ENCODE results near the gene DZANK1. TPM values are rescaled to one million over a fixed set of nuclear protein-coding genes. Genes with fewer than 3 reads are reported as not detected.

DZANK1 gene
- polyA plus RNA-seq, 1 of the 3 experiments (the other 2 are of a cell fraction), result 3.3 TPM

DNA sequence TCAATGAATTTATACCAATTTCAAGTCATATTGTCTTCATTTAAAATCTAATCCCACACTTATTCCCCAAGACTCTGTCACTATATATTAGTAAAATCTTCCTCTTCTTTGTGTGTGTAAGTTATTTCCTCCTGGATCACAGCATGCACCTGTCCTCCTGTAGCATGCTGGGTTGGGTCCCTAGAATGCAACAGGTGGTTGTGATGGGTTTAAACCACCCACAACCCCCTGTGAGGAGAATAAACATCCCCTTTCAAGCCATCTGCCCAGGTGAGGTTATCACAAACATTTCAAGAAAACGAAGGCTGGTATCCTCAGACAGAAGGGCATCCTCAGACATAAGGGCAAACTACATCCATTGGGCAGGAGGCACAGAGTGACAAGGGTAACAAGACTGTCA lies 26.4 kb downstream of the DZANK1 start:
- no peak overlapping the region for H3K4me3 ChIP-seq (ENCODE audit: low read depth in 2 of 2, low read length in 1 of 2)
- TF ChIP-seq NRF1 (IDR thresholded peaks at IDR 0.05; ENCODE audit: low read depth, low read length), result no peak
- no peak for TF ChIP-seq EP300 (IDR thresholded peaks at IDR 0.05; ENCODE audit: borderline replicate concordance in 1 of 2, low read depth in 1 of 2, low read length in 1 of 2)
- TF ChIP-seq, protein P1, sequence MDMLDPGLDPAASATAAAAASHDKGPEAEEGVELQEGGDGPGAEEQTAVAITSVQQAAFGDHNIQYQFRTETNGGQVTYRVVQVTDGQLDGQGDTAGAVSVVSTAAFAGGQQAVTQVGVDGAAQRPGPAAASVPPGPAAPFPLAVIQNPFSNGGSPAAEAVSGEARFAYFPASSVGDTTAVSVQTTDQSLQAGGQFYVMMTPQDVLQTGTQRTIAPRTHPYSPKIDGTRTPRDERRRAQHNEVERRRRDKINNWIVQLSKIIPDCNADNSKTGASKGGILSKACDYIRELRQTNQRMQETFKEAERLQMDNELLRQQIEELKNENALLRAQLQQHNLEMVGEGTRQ (IDR thresholded peaks at IDR 0.05; ENCODE audit: borderline replicate concordance, low read depth, low read length), result no peak
- TF ChIP-seq ELF1 (IDR thresholded peaks at IDR 0.05), result no peak
- TF ChIP-seq MXI1 (IDR thresholded peaks at IDR 0.05; ENCODE audit: low read depth, low read length), result no peak
- TF ChIP-seq, protein P2, sequence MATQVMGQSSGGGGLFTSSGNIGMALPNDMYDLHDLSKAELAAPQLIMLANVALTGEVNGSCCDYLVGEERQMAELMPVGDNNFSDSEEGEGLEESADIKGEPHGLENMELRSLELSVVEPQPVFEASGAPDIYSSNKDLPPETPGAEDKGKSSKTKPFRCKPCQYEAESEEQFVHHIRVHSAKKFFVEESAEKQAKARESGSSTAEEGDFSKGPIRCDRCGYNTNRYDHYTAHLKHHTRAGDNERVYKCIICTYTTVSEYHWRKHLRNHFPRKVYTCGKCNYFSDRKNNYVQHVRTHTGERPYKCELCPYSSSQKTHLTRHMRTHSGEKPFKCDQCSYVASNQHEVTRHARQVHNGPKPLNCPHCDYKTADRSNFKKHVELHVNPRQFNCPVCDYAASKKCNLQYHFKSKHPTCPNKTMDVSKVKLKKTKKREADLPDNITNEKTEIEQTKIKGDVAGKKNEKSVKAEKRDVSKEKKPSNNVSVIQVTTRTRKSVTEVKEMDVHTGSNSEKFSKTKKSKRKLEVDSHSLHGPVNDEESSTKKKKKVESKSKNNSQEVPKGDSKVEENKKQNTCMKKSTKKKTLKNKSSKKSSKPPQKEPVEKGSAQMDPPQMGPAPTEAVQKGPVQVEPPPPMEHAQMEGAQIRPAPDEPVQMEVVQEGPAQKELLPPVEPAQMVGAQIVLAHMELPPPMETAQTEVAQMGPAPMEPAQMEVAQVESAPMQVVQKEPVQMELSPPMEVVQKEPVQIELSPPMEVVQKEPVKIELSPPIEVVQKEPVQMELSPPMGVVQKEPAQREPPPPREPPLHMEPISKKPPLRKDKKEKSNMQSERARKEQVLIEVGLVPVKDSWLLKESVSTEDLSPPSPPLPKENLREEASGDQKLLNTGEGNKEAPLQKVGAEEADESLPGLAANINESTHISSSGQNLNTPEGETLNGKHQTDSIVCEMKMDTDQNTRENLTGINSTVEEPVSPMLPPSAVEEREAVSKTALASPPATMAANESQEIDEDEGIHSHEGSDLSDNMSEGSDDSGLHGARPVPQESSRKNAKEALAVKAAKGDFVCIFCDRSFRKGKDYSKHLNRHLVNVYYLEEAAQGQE (IDR thresholded peaks at IDR 0.05; ENCODE audit: low read depth, low read length), result no peak
- no peaks in the 10 kb centered on the region for H3K9me2 ChIP-seq
- no peaks in the 10 kb centered on the region for H3K9me3 ChIP-seq
- no peaks in the 10 kb centered on the region for H3K79me2 ChIP-seq (ENCODE audit: insufficient read depth)
- CTCF ChIA-PET, result no interaction called here
- H3K4me2 ChIP-seq, result no peak overlapping the region
- H3K9ac ChIP-seq, result no peak overlapping the region
- H3K4me1 ChIP-seq (ENCODE audit: control insufficient read depth in 1 of 2, insufficient read depth in 2 of 2, low read depth in 1 of 2, low read length in 1 of 2), result peaks cover 4 to 7% of the 10 kb centered on the region in 2 experiments; a peak in 2 of 4 replicates
- POLR2A ChIA-PET, result no interaction called here
- DNase-seq, result no peak
- H3K36me3 ChIP-seq (replicated peaks in 1 of 2; ENCODE audit: control insufficient read depth in 1 of 2, insufficient read depth in 2 of 2, low read length in 1 of 2), result peaks cover 0 to 4% of the 10 kb centered on the region in 2 experiments
- no peaks in the 10 kb centered on the region for H3K27me3 ChIP-seq (ENCODE audit: insufficient read depth)
- no peaks in the 10 kb centered on the region for H4K20me1 ChIP-seq (ENCODE audit: insufficient read depth)
- 78% methylated on average over 1 of the region's 1 CpG for WGBS (ENCODE audit: low lambda C conversion rate)
- no peak overlapping the region for H2AFZ ChIP-seq (ENCODE audit: low read depth)
- H3F3A ChIP-seq (replicated peaks; ENCODE audit: insufficient read depth), result no peaks in the 10 kb centered on the region
- H3K27ac ChIP-seq (ENCODE audit: low read depth in 2 of 2, low read length in 1 of 2), result no peak overlapping the region

DNA sequence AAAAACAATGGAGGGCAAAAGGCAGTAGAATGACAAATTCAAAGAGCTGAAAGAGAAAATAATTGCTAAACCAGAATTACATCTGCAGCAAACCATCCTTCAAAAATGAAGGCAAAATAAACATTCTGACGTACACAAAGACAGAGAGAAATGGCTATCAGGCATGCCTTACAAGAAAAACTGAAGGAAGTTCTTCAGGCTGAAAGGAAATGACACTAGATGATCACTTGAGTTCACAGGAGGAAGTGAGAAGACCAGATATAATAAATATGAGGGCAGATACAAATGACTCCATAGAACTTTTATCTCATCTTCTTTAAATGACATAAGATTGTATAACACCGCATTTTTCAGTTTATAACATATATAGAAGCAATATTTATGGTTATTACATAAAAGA lies 30.0 kb downstream of the DZANK1 start:
- H3K9ac ChIP-seq, result no peak overlapping the region
- no peaks in the 10 kb centered on the region for H3K4me1 ChIP-seq (ENCODE audit: control insufficient read depth in 1 of 2, insufficient read depth in 2 of 2, low read depth in 1 of 2, low read length in 1 of 2)
- CTCF ChIA-PET, result no interaction called here
- peaks cover 0 to 3% of the 10 kb centered on the region in 2 experiments for H3K36me3 ChIP-seq (replicated peaks in 1 of 2; ENCODE audit: control insufficient read depth in 1 of 2, insufficient read depth in 2 of 2, low read length in 1 of 2)
- no peaks in the 10 kb centered on the region for H3K9me2 ChIP-seq
- POLR2A ChIA-PET, result no interaction called here
- H3K4me2 ChIP-seq, result no peak overlapping the region
- H3K27me3 ChIP-seq (ENCODE audit: insufficient read depth), result no peaks in the 10 kb centered on the region
- DNase-seq, result no peak
- H3K4me3 ChIP-seq (ENCODE audit: low read depth in 2 of 2, low read length in 1 of 2), result no peak overlapping the region
- H3F3A ChIP-seq (replicated peaks; ENCODE audit: insufficient read depth), result no peaks in the 10 kb centered on the region
- H4K20me1 ChIP-seq (ENCODE audit: insufficient read depth), result no peaks in the 10 kb centered on the region
- no peaks in the 10 kb centered on the region for H3K79me2 ChIP-seq (ENCODE audit: insufficient read depth)
- no peak overlapping the region for H3K27ac ChIP-seq (ENCODE audit: low read depth in 2 of 2, low read length in 1 of 2)
- H2AFZ ChIP-seq (ENCODE audit: low read depth), result no peak overlapping the region
- no peak for TF ChIP-seq POLR2AphosphoS5 (IDR thresholded peaks at IDR 0.05; ENCODE audit: low read depth, low read length)
- no peak for TF ChIP-seq GATA2 (CRISPR knock-in tag; IDR thresholded peaks at IDR 0.05)
- TF ChIP-seq MXI1 (IDR thresholded peaks at IDR 0.05; ENCODE audit: low read depth, low read length), result no peak
- no peak for TF ChIP-seq JUND (IDR thresholded peaks at IDR 0.05)
- no peak for TF ChIP-seq TCF12 (IDR thresholded peaks at IDR 0.05)
- TF ChIP-seq RXRA (IDR thresholded peaks at IDR 0.05; ENCODE audit: borderline replicate concordance, low read depth), result no peak
- TF ChIP-seq CHD2 (IDR thresholded peaks at IDR 0.05; ENCODE audit: low read length, partially characterized antibody), result no peak
- TF ChIP-seq EZH2phosphoT487 (IDR thresholded peaks at IDR 0.05; ENCODE audit: borderline replicate concordance, low read depth), result no peak
- no peak for TF ChIP-seq YY1 (IDR thresholded peaks at IDR 0.05; ENCODE audit: low read depth)
- no peak for TF ChIP-seq SIN3A (IDR thresholded peaks at IDR 0.05; ENCODE audit: borderline replicate concordance, low read depth, low read length)
- TF ChIP-seq FOSL2 (IDR thresholded peaks at IDR 0.05; ENCODE audit: borderline replicate concordance, low read depth), result no peak
- TF ChIP-seq NFIC (IDR thresholded peaks at IDR 0.05; ENCODE audit: borderline replicate concordance), result no peak
- TF ChIP-seq, protein P3, sequence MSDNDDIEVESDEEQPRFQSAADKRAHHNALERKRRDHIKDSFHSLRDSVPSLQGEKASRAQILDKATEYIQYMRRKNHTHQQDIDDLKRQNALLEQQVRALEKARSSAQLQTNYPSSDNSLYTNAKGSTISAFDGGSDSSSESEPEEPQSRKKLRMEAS (IDR thresholded peaks at IDR 0.05; ENCODE audit: low read depth), result no peak
- no peaks in the 10 kb centered on the region for H3K9me3 ChIP-seq
- WGBS (ENCODE audit: low lambda C conversion rate), result 91% methylated on average over 2 of the region's 2 CpGs

All from SK-N-SH (cell line).